Tibial nerve (tissue), 4 donors: Measurements from ENCODE around the gene NUTM2G.
"Not testable (repeated sequence)": the region's sequence is repeated elsewhere in the genome, so short reads cannot be mapped to it uniquely, and the experiment has no call there.

Experiments
- CTCF ChIP-seq, 5 experiments: fragments of 200-600 bp in 3 of 5; fragments of 450-650 bp in 2 of 5; sonication (generic) in 3 of 5; IDR thresholded peaks; one replicate each; pipeline ENCODE4 v1.5.1; 2016 to 2019; ENCODE audit warnings: antibody characterized with exemption in 5 of 5, mild to moderate bottlenecking in 3 of 5, moderate library complexity in 2 of 5
- EP300 ChIP-seq, 2 donors: sonication (generic); formaldehyde crosslinking; IDR thresholded peaks; one replicate each; pipeline ENCODE4 v1.6.1; 2017; ENCODE audit warnings: antibody characterized with exemption in 2 of 2, mild to moderate bottlenecking in 1 of 2

- not testable (repeated sequence) for TF ChIP-seq CTCF, EP300 (IDR thresholded peaks at IDR 0.05)
Observed at GRCh38 chr9:96967591-96967990, 38.9 kb downstream of the NUTM2G start.
